Measurements from ENCODE around the gene NCOA1. TPM values are rescaled to one million over a fixed set of nuclear protein-coding genes. Genes with fewer than 3 reads are reported as not detected.
"Not testable (repeated sequence)": the region's sequence is repeated elsewhere in the genome, so short reads cannot be mapped to it uniquely, and the experiment has no call there.

NCOA1 gene
- total RNA-seq, 1 donor from 2014 or later: 46.9 TPM

DNA sequence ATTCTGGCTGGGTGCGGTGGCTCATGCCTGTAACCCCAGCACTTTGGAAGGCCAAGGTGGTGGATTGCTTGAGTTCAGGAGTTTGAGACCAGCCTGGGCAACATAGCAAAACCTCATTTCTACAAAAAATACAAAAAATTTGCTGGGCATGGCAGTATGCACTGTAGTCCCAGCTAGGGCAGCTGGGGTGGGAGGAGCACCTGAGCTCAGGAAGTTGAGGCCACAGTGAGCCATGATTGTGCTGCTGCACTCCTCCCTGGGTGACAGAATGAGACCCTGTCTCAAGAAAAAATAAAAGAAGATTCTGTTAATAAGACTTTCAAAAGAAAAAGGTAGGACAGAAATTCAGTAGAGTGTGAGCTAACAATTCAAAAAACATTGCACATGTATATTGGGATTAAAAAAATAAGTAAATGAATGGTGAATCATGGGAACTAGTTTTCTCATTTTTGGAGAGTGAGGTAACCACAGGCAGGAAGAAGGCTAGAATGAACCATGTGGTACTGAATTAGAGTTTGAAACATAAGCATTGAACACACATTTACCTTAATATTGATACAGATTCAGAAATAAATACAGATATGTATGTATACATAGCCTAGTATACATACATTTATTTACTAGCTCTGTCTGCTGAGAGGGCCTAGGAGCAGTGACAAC, 53.5 kb downstream of the NCOA1 start:
- Histone ChIP-seq H3K27ac (no peak overlapping the region), H3K27me3 (no peaks in the 10 kb centered on the region), H3K4me3 (no peak overlapping the region), H3K4me1 (no peaks in the 10 kb centered on the region), H3K36me3 (no peaks in the 10 kb centered on the region), H3K9me3 (peaks cover 5% of the 10 kb centered on the region)
- intact Hi-C loops (cut with DNase I): no loop called here
- TF ChIP-seq, protein P1, sequence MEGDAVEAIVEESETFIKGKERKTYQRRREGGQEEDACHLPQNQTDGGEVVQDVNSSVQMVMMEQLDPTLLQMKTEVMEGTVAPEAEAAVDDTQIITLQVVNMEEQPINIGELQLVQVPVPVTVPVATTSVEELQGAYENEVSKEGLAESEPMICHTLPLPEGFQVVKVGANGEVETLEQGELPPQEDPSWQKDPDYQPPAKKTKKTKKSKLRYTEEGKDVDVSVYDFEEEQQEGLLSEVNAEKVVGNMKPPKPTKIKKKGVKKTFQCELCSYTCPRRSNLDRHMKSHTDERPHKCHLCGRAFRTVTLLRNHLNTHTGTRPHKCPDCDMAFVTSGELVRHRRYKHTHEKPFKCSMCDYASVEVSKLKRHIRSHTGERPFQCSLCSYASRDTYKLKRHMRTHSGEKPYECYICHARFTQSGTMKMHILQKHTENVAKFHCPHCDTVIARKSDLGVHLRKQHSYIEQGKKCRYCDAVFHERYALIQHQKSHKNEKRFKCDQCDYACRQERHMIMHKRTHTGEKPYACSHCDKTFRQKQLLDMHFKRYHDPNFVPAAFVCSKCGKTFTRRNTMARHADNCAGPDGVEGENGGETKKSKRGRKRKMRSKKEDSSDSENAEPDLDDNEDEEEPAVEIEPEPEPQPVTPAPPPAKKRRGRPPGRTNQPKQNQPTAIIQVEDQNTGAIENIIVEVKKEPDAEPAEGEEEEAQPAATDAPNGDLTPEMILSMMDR (IDR thresholded peaks at IDR 0.05): no peak
- no peak for DNase-seq
- ATAC-seq: no peak

GRCh38 chr2:24546669-24547068, 55.6 kb downstream of the NCOA1 start:
- no peaks in the 10 kb centered on the region for H3K4me1 ChIP-seq
- H3K36me3 ChIP-seq: no peaks in the 10 kb centered on the region
- peaks cover 5% of the 10 kb centered on the region for H3K9me3 ChIP-seq
- ATAC-seq (peak; percentile 79), DNase-seq (no peak)
- H3K27ac ChIP-seq: no peak overlapping the region
- no peaks in the 10 kb centered on the region for H3K27me3 ChIP-seq
- no peak overlapping the region for H3K4me3 ChIP-seq
- intact Hi-C loops (cut with DNase I): no loop called here
- TF ChIP-seq, protein P1 (IDR thresholded peaks at IDR 0.05): no peak

GRCh38 chr2:24548058-24548457, 57.0 kb downstream of the NCOA1 start:
- H3K27me3 ChIP-seq: no peaks in the 10 kb centered on the region
- TF ChIP-seq, protein P1 (IDR thresholded peaks at IDR 0.05): no peak
- no peaks in the 10 kb centered on the region for H3K36me3 ChIP-seq
- intact Hi-C loops (cut with DNase I): no loop called here
- DNase-seq (no peak), ATAC-seq (no peak)
- no peak overlapping the region for H3K4me3 ChIP-seq
- H3K9me3 ChIP-seq: no peaks in the 10 kb centered on the region
- H3K27ac ChIP-seq: no peak overlapping the region
- no peaks in the 10 kb centered on the region for H3K4me1 ChIP-seq

GRCh38 chr2:24550301-24550700, 59.2 kb downstream of the NCOA1 start:
- H3K27ac ChIP-seq: not testable (repeated sequence)

DNA sequence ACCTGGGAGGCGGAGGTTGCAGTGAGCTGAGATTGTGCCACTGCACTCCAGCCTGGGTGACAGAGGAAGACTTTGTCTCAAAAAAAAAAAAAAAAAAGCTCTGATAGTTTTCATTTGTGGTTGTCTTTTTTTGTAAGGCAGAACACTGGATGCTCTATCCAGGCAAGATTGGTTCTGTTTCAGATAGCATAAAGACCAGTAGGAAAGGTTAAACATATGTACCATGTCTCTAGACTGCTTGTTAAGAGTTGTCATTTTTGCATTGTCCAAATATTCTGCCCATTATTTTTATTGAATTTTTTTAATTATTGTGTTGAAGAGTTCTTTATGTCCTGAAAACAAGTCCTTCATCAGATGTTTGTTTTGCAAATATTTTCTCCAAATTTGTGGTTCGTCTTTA, 60.0 kb downstream of the NCOA1 start:
- DNase-seq: no peak
- Histone ChIP-seq H3K4me1 (no peaks in the 10 kb centered on the region), H3K9me3 (no peaks in the 10 kb centered on the region), H3K27me3 (no peaks in the 10 kb centered on the region), H3K36me3 (no peaks in the 10 kb centered on the region), H3K4me3 (no peak overlapping the region), H3K27ac (no peak overlapping the region)
- no peak for ATAC-seq
- TF ChIP-seq, protein P1 (IDR thresholded peaks at IDR 0.05): no peak
- intact Hi-C loops (cut with DNase I): no loop called here

More at GRCh38 chr2:24550301-24550700, 59.2 kb downstream of the NCOA1 start:
- DNase-seq; H3K27me3 ChIP-seq; H3K36me3 ChIP-seq; H3K4me1 ChIP-seq; H3K9me3 ChIP-seq; ATAC-seq; H3K4me3 ChIP-seq; intact Hi-C loops (cut with DNase I): not testable (repeated sequence)

DNA sequence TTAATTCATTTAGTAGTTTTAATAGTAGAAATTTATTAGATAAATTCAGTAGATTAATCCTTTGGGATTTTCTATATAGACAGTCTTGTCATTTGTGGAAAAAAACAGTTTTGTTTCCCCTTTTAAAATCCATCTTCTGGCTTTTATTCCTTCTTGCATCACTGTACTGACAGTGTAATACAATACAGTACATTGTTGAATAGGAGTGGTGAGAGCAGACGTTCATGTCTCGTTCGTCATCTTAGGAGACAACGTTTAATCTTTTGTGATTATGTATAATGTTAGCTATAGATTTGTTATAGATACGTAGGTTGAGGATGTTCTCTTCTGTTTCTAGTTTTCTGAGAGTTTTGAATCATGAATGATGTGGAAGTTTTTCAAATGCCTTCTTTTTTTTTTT, 61.8 kb downstream of the NCOA1 start:
- no peaks in the 10 kb centered on the region for H3K4me1 ChIP-seq
- no peaks in the 10 kb centered on the region for H3K27me3 ChIP-seq
- TF ChIP-seq, protein P1 (IDR thresholded peaks at IDR 0.05): no peak
- ATAC-seq (no peak), DNase-seq (no peak)
- no peaks in the 10 kb centered on the region for H3K36me3 ChIP-seq
- no peak overlapping the region for H3K27ac ChIP-seq
- intact Hi-C loops (cut with DNase I): no loop called here
- H3K4me3 ChIP-seq: no peak overlapping the region
- no peaks in the 10 kb centered on the region for H3K9me3 ChIP-seq
